OCI-LY7 (cell line): ENCODE results near the gene QDPR.

ENCODE experiments used
- CTCF ChIP-seq: fragments of 200-600 bp; sonication (generic); conservative IDR thresholded peaks from 2 replicates; pipeline ENCODE4 v1.5.1; 2014; ENCODE audit warnings: mild to moderate bottlenecking, antibody characterized with exemption, low read length, moderate library complexity, mixed read lengths
- EZH2phosphoT487 ChIP-seq: fragments of 200-600 bp; sonication (generic); IDR thresholded peaks from 2 replicates; pipeline ENCODE4 v1.6.1; 2018; ENCODE audit warnings: low read depth, borderline replicate concordance, mild to moderate bottlenecking, mixed run types, antibody characterized with exemption, low read length, moderate library complexity, mixed read lengths

DNA sequence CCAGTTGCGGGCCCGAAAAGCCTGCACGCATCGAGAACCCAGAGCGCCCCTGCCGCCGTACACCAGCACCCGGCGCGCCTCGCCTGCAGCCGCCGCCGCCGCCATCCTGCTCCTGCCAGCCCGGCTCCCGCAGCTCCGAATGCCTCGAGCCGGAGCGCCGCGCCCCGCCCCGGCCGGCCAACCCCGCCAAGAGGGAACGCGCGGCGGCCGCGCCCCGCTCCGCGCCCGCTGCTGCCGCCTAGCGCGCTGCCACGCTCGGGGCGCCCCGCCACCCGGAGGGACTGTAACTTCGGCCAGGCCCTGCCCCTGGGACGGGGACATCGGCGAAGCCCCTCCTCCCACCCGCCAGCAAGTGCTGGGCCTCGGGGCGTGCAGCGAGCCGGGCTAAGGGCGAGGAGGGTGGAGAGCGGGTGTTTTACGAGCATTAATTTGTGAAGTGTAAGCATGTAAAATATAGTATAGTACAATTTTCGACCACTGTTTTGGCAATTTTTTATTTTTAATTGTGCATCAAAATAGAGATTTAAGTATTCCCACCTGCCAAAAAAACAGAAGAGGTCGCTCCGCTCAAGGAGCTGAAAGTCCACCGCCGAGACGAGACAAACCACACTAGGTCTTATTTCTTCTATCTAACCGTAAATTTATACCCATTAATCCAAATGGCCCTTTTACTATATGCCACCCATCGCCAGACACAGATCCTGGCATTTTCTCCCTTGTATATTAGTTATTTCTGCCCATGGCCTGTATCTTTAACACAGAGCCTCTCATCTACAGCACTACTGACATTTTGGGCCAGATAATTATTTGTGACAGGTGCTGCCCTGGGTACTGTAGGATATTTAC, at the start of gene QDPR:
- TF ChIP-seq CTCF (peak; percentile 65), EZH2phosphoT487 (no peak)
